Measurements from ENCODE around the gene ABCC4.

Gene ABCC4

GRCh38 chr13:95243207-95243606 is 58.0 kb downstream of the ABCC4 start:
- DNase-seq (ENCODE audit: low read depth, low spot score), result no peak
- CTCF ChIA-PET, result interaction anchor here (1.9 kb wide), 1 partner anchor 54 kb away, joined by 7 read pairs; no protein-coding TSS in a partner anchor
- POLR2A ChIA-PET, result no interaction called here
- H3K4me3 ChIP-seq (ENCODE audit: low read depth, low read length), result no peak overlapping the region
- no peak for TF ChIP-seq CTCF (IDR thresholded peaks at IDR 0.05; ENCODE audit: insufficient read depth, low read length, missing control alignments)

- DNase-seq (ENCODE audit: low read depth, low spot score), result no peak
- H3K4me3 ChIP-seq (ENCODE audit: low read depth, low read length), result no peak overlapping the region
- ChIA-PET CTCF (interaction anchor here (1.1 kb wide), 1 partner anchor 60 kb away, joined by 3 read pairs; no protein-coding TSS in a partner anchor), POLR2A (no interaction called here)
- TF ChIP-seq CTCF (IDR thresholded peaks at IDR 0.05; ENCODE audit: insufficient read depth, low read length, missing control alignments), result no peak
Observed at GRCh38 chr13:95241321-95241720, 59.9 kb downstream of the ABCC4 start.

GRCh38 chr13:95239283-95239682 is 62.0 kb downstream of the ABCC4 start:
- ChIA-PET POLR2A (interaction anchor here (0.7 kb wide), 1 partner anchor 57 kb away, joined by 3 read pairs; no protein-coding TSS in a partner anchor), CTCF (interaction anchor here (1.2 kb wide), 1 partner anchor 51 kb away, joined by 6 read pairs; no protein-coding TSS in a partner anchor)
- H3K4me3 ChIP-seq (ENCODE audit: low read depth, low read length), result no peak overlapping the region
- no peak for TF ChIP-seq CTCF (IDR thresholded peaks at IDR 0.05; ENCODE audit: insufficient read depth, low read length, missing control alignments)
- DNase-seq (ENCODE audit: low read depth, low spot score), result no peak

GRCh38 chr13:95237310-95237870 is 63.9 kb downstream of the ABCC4 start:
- DNase-seq (ENCODE audit: low read depth, low spot score), result no peak
- CTCF ChIA-PET, result interaction anchor here (0.7 kb wide), 1 partner anchor 60 kb away, joined by 3 read pairs; no protein-coding TSS in a partner anchor
- POLR2A ChIA-PET, result no interaction called here
- TF ChIP-seq CTCF (IDR thresholded peaks at IDR 0.05; ENCODE audit: insufficient read depth, low read length, missing control alignments), result no peak
- no peak overlapping the region for H3K4me3 ChIP-seq (ENCODE audit: low read depth, low read length)

GRCh38 chr13:95236774-95237173 is 64.5 kb downstream of the ABCC4 start:
- no peak for DNase-seq (ENCODE audit: low read depth, low spot score)
- TF ChIP-seq CTCF (IDR thresholded peaks at IDR 0.05; ENCODE audit: insufficient read depth, low read length, missing control alignments), result no peak
- CTCF ChIA-PET, result interaction anchor here (0.9 kb wide), 1 partner anchor 45 kb away, joined by 3 read pairs; no protein-coding TSS in a partner anchor
- H3K4me3 ChIP-seq (ENCODE audit: low read depth, low read length), result no peak overlapping the region
- POLR2A ChIA-PET, result no interaction called here

- no peak overlapping the region for H3K4me3 ChIP-seq (ENCODE audit: low read depth, low read length)
- ChIA-PET POLR2A (no interaction called here), CTCF (interaction anchor here (0.9 to 1.2 kb wide), 3 partner anchors 10 to 47 kb away, joined by 3 read pairs; no protein-coding TSS in a partner anchor)
- no peak for TF ChIP-seq CTCF (IDR thresholded peaks at IDR 0.05; ENCODE audit: insufficient read depth, low read length, missing control alignments)
- DNase-seq (ENCODE audit: low read depth, low spot score), result no peak
Observed at GRCh38 chr13:95235974-95236373, 65.3 kb downstream of the ABCC4 start.
